BJ (cell line): ENCODE measurements around the gene RUSC2. TPM values are rescaled to one million over a fixed set of nuclear protein-coding genes. Genes with fewer than 3 reads are reported as not detected.
A peak's percentile ranks its signal among the peaks of the same experiment; 100 is the strongest.

ENCODE experiments used
- CTCF ChIA-PET: fragments of 350-600 bp; formaldehyde crosslinking; extraction: SDS; loops from one replicate; lab custom pipeline; 2021; ENCODE audit warnings: antibody characterized with exemption, inconsistent platforms; lab: Yijun Ruan, JAX
- POLR2A ChIA-PET: fragments of 300-600 bp; sonication (Branson Sonifier 250); formaldehyde crosslinking; extraction: SDS; loops from one replicate; lab custom pipeline; 2021; ENCODE audit warnings: antibody characterized with exemption; lab: Charles Lee
- DNase-seq: peaks from one replicate; pipeline ENCODE4 v3.0.0-alpha.2; 2011; ENCODE audit warnings: low read depth
- H3K27me3 ChIP-seq: 2 replicates; pipeline ENCODE4 v1.6.0; 2011; ENCODE audit warnings: low read length; ENCODE audit not compliant: control insufficient read depth, insufficient read depth
- H3K36me3 ChIP-seq: 2 replicates; pipeline ENCODE4 v1.5.1; 2011; ENCODE audit warnings: low read length; ENCODE audit not compliant: control insufficient read depth, insufficient read depth
- H3K4me3 ChIP-seq: 2 replicates; pipeline ENCODE4 v1.5.1; 2011; ENCODE audit warnings: low read depth, mild to moderate bottlenecking, control low read depth, low read length
- polyA plus RNA-seq: library from polyadenylated mRNA; depleted of rRNA; stranded (reverse); fragments of >200 nt; gene quantifications from 2 replicates; pipeline ENCODE4 v1.2.3, GENCODE V29; 2011
- TF ChIP-seq, protein P1 (sequence below): IDR thresholded peaks from 2 replicates; pipeline ENCODE4 v1.5.1; 2011; ENCODE audit warnings: low read depth, mild to moderate bottlenecking, control low read depth, inconsistent platforms, low read length, moderate library complexity; ENCODE audit not compliant: insufficient read depth

The RUSC2 gene
- polyA plus RNA-seq, 1 experiment = 43.3 TPM

DNA sequence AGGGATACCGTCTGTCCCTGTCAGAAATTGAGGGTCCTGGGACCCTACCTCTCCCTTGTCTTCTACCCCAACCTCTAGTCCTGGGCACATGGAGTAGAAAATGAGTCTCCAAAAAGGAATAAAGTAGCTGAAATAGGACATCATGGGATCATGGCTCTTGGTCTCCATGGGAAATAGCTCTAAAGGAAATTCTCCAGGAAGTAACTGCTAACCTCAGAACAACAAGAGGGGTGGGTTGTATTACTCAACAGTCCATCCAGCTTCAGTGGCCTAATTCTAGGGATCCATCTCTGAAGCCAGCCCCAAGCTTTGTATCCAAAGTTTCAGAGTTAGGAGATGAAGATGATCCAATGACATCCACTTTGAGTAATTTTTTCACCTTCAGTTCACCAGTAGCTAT lies 11.0 kb upstream of the RUSC2 start:
- DNase-seq = no peak
- ChIA-PET POLR2A (interaction anchor here (0.5 kb wide), 1 partner anchor 350 kb away, joined by 4 read pairs; no protein-coding TSS in a partner anchor), CTCF (interaction anchor here (0.8 to 4.4 kb wide), 11 partner anchors 8 to 718 kb away, joined by 3 to 68 read pairs (median 4); partner anchors contain the start of gene ATOSB)
- Histone ChIP-seq H3K36me3 (no peaks in the 10 kb centered on the region), H3K4me3 (no peak overlapping the region), H3K27me3 (no peaks in the 10 kb centered on the region; the same call in 1 of the 2 replicates)
- TF ChIP-seq, protein P1, sequence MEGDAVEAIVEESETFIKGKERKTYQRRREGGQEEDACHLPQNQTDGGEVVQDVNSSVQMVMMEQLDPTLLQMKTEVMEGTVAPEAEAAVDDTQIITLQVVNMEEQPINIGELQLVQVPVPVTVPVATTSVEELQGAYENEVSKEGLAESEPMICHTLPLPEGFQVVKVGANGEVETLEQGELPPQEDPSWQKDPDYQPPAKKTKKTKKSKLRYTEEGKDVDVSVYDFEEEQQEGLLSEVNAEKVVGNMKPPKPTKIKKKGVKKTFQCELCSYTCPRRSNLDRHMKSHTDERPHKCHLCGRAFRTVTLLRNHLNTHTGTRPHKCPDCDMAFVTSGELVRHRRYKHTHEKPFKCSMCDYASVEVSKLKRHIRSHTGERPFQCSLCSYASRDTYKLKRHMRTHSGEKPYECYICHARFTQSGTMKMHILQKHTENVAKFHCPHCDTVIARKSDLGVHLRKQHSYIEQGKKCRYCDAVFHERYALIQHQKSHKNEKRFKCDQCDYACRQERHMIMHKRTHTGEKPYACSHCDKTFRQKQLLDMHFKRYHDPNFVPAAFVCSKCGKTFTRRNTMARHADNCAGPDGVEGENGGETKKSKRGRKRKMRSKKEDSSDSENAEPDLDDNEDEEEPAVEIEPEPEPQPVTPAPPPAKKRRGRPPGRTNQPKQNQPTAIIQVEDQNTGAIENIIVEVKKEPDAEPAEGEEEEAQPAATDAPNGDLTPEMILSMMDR = no peak

DNA sequence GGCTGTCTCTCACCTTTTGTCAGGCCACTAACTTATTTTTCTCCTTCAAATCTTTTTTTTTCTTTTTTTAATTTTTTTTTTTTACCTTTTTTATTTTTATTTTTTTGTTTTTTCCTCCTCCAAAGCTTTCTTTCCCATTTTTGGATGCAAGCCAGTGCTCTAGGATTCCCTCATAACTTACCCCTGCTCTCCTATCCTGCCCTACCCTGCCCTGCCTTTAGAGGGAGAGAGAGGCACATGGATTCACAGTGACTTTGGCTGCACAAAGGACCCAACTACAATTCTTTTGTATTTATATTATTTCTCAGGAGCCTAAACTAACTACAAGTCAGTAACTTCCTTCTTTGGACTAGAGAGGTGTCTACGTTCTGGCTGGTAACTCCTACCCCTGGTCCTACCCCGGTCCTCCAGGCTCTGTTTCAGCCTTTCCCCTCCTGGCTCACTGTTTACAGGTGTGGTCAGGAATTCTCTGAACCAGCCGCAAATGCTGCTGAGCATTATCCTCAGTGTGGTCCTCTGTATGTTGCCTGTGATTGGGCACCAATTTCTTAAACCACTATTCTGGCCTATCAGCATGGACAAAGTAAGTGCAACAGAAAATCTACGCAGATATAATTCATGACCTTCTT lies 8.4 kb upstream of the RUSC2 start:
- H3K27me3 ChIP-seq = no peaks in the 10 kb centered on the region
- no peaks in the 10 kb centered on the region for H3K36me3 ChIP-seq
- TF ChIP-seq, protein P1 = peak; percentile 87
- H3K4me3 ChIP-seq = no peak overlapping the region
- CTCF ChIA-PET = interaction anchor here (0.6 to 4.4 kb wide), 5 partner anchors 74 to 129 kb away, joined by 3 to 68 read pairs (median 4); no protein-coding TSS in a partner anchor
- DNase-seq = no peak
- POLR2A ChIA-PET = interaction anchor here (0.6 kb wide), 1 partner anchor 368 kb away, joined by 3 read pairs; no protein-coding TSS in a partner anchor

DNA sequence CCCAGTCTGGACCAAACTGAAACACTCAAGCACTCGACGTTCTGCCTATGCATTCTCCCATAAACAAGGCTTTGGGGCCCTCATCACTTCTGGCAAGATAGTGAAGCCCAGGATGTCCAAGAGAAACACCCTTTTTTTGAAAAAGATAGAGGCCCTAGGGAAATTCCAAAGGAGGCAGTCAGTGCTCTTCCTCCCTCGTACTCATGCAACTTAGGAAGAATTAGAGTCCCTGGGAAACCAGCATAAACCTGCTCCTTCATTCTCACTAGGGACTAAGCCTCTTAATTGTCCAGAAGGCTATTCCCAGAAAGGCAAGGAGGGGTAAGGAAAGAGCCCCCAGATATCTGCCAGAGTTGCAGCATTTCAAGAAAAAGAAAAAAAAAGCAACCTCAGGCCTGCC lies 7.8 kb upstream of the RUSC2 start:
- ChIA-PET POLR2A (no interaction called here), CTCF (no interaction called here)
- TF ChIP-seq, protein P1 = no peak
- Histone ChIP-seq H3K36me3 (no peaks in the 10 kb centered on the region), H3K4me3 (no peak overlapping the region), H3K27me3 (no peaks in the 10 kb centered on the region)
- no peak for DNase-seq

DNA sequence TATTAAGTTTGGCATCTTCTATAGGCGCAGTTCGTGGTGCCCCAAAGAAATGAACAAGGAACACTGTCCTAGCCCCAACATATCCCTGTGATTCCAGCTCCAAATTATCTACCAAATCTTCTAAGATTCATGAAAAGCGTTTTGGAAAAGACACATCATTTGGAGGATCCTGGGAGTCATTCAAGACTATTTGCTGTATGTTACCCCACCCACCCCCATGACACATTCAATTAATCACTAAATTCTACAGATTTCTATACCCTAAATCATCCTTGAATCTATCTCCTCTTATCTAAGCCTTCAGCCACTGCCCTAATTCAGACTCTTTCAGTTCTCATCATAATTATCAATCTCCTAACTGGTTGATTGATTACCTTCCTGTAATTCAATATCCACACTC lies 5.5 kb upstream of the RUSC2 start:
- POLR2A ChIA-PET = no interaction called here
- no peaks in the 10 kb centered on the region for H3K27me3 ChIP-seq
- H3K36me3 ChIP-seq = no peaks in the 10 kb centered on the region
- TF ChIP-seq, protein P1 = no peak
- CTCF ChIA-PET = interaction anchor here (1.1 to 2.4 kb wide), 3 partner anchors 68 to 367 kb away, joined by 3 to 18 read pairs (median 4); no protein-coding TSS in a partner anchor
- H3K4me3 ChIP-seq = no peak overlapping the region
- no peak for DNase-seq

DNA sequence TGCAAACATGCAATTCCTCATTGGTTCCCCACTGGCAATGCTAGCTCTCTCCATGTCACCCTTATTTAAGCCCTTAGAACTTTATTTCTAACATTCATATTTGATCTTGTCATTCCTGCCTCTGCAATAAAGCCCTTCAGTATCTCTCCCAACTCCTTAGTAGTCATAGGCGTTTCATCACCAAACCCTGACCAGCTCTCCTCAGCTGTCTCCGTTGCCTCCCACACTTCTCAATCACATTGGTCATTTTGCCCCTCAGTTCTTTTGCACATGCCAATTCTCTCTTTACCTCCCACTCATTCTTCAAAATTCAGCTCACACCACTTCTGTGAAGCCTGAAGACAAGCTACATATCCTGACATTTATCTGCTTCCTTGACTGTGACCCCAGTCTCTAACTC lies 2.8 kb upstream of the RUSC2 start:
- ChIA-PET CTCF (interaction anchor here (0.7 to 1.9 kb wide), 8 partner anchors 9 to 653 kb away, joined by 3 to 11 read pairs (median 3); no protein-coding TSS in a partner anchor), POLR2A (no interaction called here)
- Histone ChIP-seq H3K36me3 (no peaks in the 10 kb centered on the region), H3K27me3 (no peaks in the 10 kb centered on the region), H3K4me3 (no peak overlapping the region)
- TF ChIP-seq, protein P1 = no peak
- DNase-seq = no peak
